ENCODE measurements around the gene TMEM170B. TPM values are rescaled to one million over a fixed set of nuclear protein-coding genes. Genes with fewer than 3 reads are reported as not detected.
A peak's percentile ranks its signal among the peaks of the same experiment; 100 is the strongest.

TMEM170B gene
- total and polyA plus RNA-seq, 8 donors: 0.29 to 8.4 (median 1.1) TPM

- Histone ChIP-seq H3K9me3 (no peaks in the 10 kb centered on the region), H3K36me3 (no peaks in the 10 kb centered on the region), H3K27ac (peak overlapping the region in 2 of 5 donors; percentile 51), H3K4me3 (no peak overlapping the region), H3K4me1 (peaks cover 0 to 4% (median 0%) of the 10 kb centered on the region in 4 donors), H3K27me3 (no peaks in the 10 kb centered on the region)
- WGBS, 5 donors: 48 to 92% (median 82%) methylated on average over 2 of the region's 2 CpGs
- DNase-seq: peak in 1 of 2 donors; percentile 23
- no peak for TF ChIP-seq CTCF (IDR thresholded peaks at IDR 0.05)
- no peak for TF ChIP-seq POLR2A (IDR thresholded peaks at IDR 0.05)
- TF ChIP-seq EP300 (IDR thresholded peaks at IDR 0.05): no peak
- peak in 2 of 3 donors; percentile 39 to 70 for TF ChIP-seq POLR2AphosphoS5 (IDR thresholded peaks at IDR 0.05)
- intact Hi-C loops (cut with DNase I; ENCODE audit: low total_unique reads): no loop called here
Measured at GRCh38 chr6:11525468-11526155, 11.9 kb upstream of the TMEM170B start.

GRCh38 chr6:11526156-11526505, 11.4 kb upstream of the TMEM170B start:
- no peak overlapping the region for H3K27ac ChIP-seq
- WGBS, 5 donors: 62 to 91% (median 87%) methylated on average over 3 of the region's 3 CpGs
- H3K36me3 ChIP-seq: no peaks in the 10 kb centered on the region
- DNase-seq: no peak
- no peak overlapping the region for H3K4me3 ChIP-seq
- H3K27me3 ChIP-seq: no peaks in the 10 kb centered on the region
- no peaks in the 10 kb centered on the region for H3K9me3 ChIP-seq
- TF ChIP-seq POLR2AphosphoS5 (IDR thresholded peaks at IDR 0.05) (no peak), POLR2A (IDR thresholded peaks at IDR 0.05) (no peak), EP300 (IDR thresholded peaks at IDR 0.05) (no peak), CTCF (IDR thresholded peaks at IDR 0.05) (no peak)
- peaks cover 0 to 4% (median 0%) of the 10 kb centered on the region in 4 donors for H3K4me1 ChIP-seq
- intact Hi-C loops (cut with DNase I; ENCODE audit: low total_unique reads): no loop called here

GRCh38 chr6:11527274-11527870, 10.2 kb upstream of the TMEM170B start:
- TF ChIP-seq POLR2A (IDR thresholded peaks at IDR 0.05) (no peak), POLR2AphosphoS5 (IDR thresholded peaks at IDR 0.05) (no peak), CTCF (IDR thresholded peaks at IDR 0.05) (no peak), EP300 (IDR thresholded peaks at IDR 0.05) (no peak)
- Histone ChIP-seq H3K4me3 (no peak overlapping the region), H3K27me3 (no peaks in the 10 kb centered on the region), H3K27ac (no peak overlapping the region), H3K36me3 (no peaks in the 10 kb centered on the region), H3K9me3 (no peaks in the 10 kb centered on the region), H3K4me1 (peaks cover 0 to 7% (median 2%) of the 10 kb centered on the region in 4 donors)
- DNase-seq: no peak
- intact Hi-C loops (cut with DNase I; ENCODE audit: low total_unique reads): no loop called here

DNA sequence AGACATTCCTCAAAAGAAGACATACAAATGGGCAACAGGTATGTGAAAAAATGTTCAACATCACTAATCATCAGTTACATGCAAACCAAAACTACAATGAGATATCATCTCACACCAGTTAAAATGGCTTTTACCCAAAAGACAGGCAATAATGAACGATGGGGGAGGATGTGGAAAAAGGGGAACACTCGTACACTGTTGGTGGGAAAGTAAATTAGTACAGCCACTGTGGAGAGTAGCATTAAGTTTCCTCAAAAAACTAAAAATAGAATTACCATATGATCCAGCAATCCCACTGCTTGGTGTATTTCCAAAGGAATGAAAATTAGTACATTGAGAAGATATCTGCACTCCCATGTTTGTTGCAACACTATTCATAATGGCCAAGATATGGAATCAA, 8.6 kb upstream of the TMEM170B start:
- no peaks in the 10 kb centered on the region for H3K9me3 ChIP-seq
- no peaks in the 10 kb centered on the region for H3K27me3 ChIP-seq
- no peak for DNase-seq
- H3K4me1 ChIP-seq: peaks cover 0 to 7% (median 2%) of the 10 kb centered on the region in 4 donors
- WGBS, 5 donors: 71 to 86% (median 77%) methylated on average over 2 of the region's 2 CpGs
- no peaks in the 10 kb centered on the region for H3K36me3 ChIP-seq
- H3K27ac ChIP-seq: no peak overlapping the region
- TF ChIP-seq CTCF (IDR thresholded peaks at IDR 0.05) (no peak), POLR2A (IDR thresholded peaks at IDR 0.05) (no peak), EP300 (IDR thresholded peaks at IDR 0.05) (no peak), POLR2AphosphoS5 (IDR thresholded peaks at IDR 0.05) (no peak)
- no peak overlapping the region for H3K4me3 ChIP-seq
- intact Hi-C loops (cut with DNase I; ENCODE audit: low total_unique reads): no loop called here
